SW 1271 (cell line): Measurements from ENCODE around the gene RPTOR.
A peak's percentile ranks its signal among the peaks of the same experiment; 100 is the strongest.
"Not testable (repeated sequence)": the region's sequence is repeated elsewhere in the genome, so short reads cannot be mapped to it uniquely, and the experiment has no call there.

Source experiments
- DNase-seq, 2 experiments: peaks; one replicate each; lab custom pipeline; 2025; lab: John Stamatoyannopoulos, UW

Gene RPTOR

GRCh38 chr17:80724775-80725266 lies 180.2 kb downstream of the RPTOR start:
- peak in 1 of 2 experiments; percentile 16 for DNase-seq

- no peak for DNase-seq
These were observed 180.9 kb downstream of the RPTOR start for GRCh38 chr17:80725517-80725916.

- no peak for DNase-seq
These were observed 182.1 kb downstream of the RPTOR start for GRCh38 chr17:80726558-80727408.

- no peak for DNase-seq
These were observed 182.7 kb downstream of the RPTOR start for GRCh38 chr17:80727409-80727755.

GRCh38 chr17:80729016-80729415 lies 184.4 kb downstream of the RPTOR start:
- no peak for DNase-seq

- DNase-seq, result no peak
These were observed 185.1 kb downstream of the RPTOR start for GRCh38 chr17:80729761-80730160.

GRCh38 chr17:80730739-80731138 lies 186.1 kb downstream of the RPTOR start:
- no peak for DNase-seq

GRCh38 chr17:80731323-80731722 lies 186.7 kb downstream of the RPTOR start:
- DNase-seq, result no peak

- DNase-seq, result no peak
These were observed 187.6 kb downstream of the RPTOR start for GRCh38 chr17:80732268-80732667.

- no peak for DNase-seq
These were observed 192.7 kb downstream of the RPTOR start for GRCh38 chr17:80737106-80738019.

GRCh38 chr17:80738020-80738808 lies 193.6 kb downstream of the RPTOR start:
- DNase-seq, result no peak

GRCh38 chr17:80738987-80739730 lies 194.5 kb downstream of the RPTOR start:
- no peak for DNase-seq

- DNase-seq, result no peak
These were observed 195.5 kb downstream of the RPTOR start for GRCh38 chr17:80740141-80740540.

- no peak for DNase-seq
These were observed 197.5 kb downstream of the RPTOR start for GRCh38 chr17:80742091-80742490.

- no peak for DNase-seq
These were observed 198.0 kb downstream of the RPTOR start for GRCh38 chr17:80742581-80743180.

GRCh38 chr17:80743181-80743771 lies 198.6 kb downstream of the RPTOR start:
- no peak for DNase-seq

- DNase-seq, result not testable (repeated sequence)
These were observed 199.3 kb downstream of the RPTOR start for GRCh38 chr17:80743973-80744372.

- not testable (repeated sequence) for DNase-seq
These were observed 200.1 kb downstream of the RPTOR start for GRCh38 chr17:80744725-80745124.

GRCh38 chr17:80745183-80745582 lies 200.5 kb downstream of the RPTOR start:
- DNase-seq, result no peak

- no peak for DNase-seq
These were observed 201.8 kb downstream of the RPTOR start for GRCh38 chr17:80746262-80746935.
